ENCODE data around the gene ZNF160.

DNA sequence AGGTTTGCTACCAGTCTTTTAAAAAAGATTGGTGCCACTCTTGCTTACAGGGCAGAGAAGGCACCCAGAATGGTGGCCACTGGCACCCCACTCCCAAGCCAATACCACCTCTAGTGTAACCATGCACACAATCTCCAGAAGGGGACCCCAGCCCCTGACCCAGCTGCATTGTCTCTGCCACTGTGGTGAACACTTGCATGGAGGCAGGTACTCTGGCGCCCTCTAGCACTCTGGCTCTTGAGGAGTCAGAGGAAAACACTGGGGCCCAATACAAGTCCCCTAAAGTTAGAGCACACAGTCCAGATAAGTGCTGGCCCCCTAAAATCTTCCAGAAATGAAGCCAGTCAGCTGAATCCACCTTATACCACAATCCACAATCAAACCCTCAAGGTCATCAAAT lies 83.5 kb downstream of the ZNF160 start:
- TF ChIP-seq SUZ12 (IDR thresholded peaks at IDR 0.05; ENCODE audit: extremely low read depth, insufficient read depth, insufficient read length) = no peak
- no peak for TF ChIP-seq ZNF274 (IDR thresholded peaks at IDR 0.05; ENCODE audit: low read depth, low read length)
